HG02642 (cell line): ENCODE results near the gene FGF10.

Experiments used
- ATAC-seq: cut with Tn5 transposase; IDR thresholded peaks from one replicate; pipeline ENCODE4 v1.9.1; 2021; ENCODE audit warnings: mild to moderate bottlenecking; ENCODE audit not compliant: unreplicated experiment, poor library complexity

FGF10 gene

GRCh38 chr5:44266882-44267576 lies 122.2 kb downstream of the FGF10 start:
- no peak for ATAC-seq

DNA sequence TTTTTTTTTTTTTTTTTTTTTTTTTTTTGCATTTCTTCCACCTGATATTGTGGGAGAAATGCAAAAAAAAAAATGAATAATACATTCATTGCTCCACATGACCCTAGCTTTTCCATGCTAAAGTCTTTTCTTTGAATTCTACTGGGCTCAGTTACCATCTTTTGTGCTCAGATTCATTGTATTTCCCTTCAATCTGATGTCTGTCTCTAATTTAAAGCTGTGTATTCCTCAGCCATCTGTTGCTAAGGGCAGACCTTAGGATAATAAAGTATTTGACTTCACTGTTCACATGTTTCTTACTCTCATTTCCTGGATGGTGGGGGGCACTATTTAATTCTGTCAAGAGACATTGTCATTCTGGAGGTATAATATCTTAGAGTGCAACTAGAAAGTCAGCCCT lies 123.5 kb downstream of the FGF10 start:
- ATAC-seq, result no peak

- no peak for ATAC-seq
Measured at GRCh38 chr5:44260793-44261192, 128.4 kb downstream of the FGF10 start.

GRCh38 chr5:44257653-44258365 lies 131.4 kb downstream of the FGF10 start:
- no peak for ATAC-seq

- ATAC-seq, result no peak
Measured at GRCh38 chr5:44257221-44257620, 132.0 kb downstream of the FGF10 start.
